Lung (tissue), 12 donors: Measurements from ENCODE around the gene MYL6B. TPM values are rescaled to one million over a fixed set of nuclear protein-coding genes. Genes with fewer than 3 reads are reported as not detected.
A peak's percentile ranks its signal among the peaks of the same experiment; 100 is the strongest.

Source experiments
- ATAC-seq: fragments of 200-7000 bp; cut with Tn5 transposase; one replicate; pipeline ENCODE4 v1.9.1; 2020; ENCODE audit warnings: moderate number of reproducible peaks; ENCODE audit not compliant: insufficient read depth, low FRiP score
- DNase-seq, 3 donors: peaks; one replicate each; pipeline ENCODE4 v3.0.0-alpha.2; 2013 to 2017
- H3K27ac ChIP-seq, 2 donors: one replicate each; pipeline ENCODE4 v1.5.1; 2013; ENCODE audit warnings: mild to moderate bottlenecking in 2 of 2, moderate library complexity in 2 of 2, control low read depth in 1 of 2, inconsistent platforms in 1 of 2, low read depth in 1 of 2, low read length in 1 of 2
- H3K27me3 ChIP-seq, 3 donors: one replicate each; pipeline ENCODE4 v1.5.1; 2013; ENCODE audit warnings: low read length in 2 of 3; ENCODE audit not compliant: control insufficient read depth in 3 of 3, insufficient read depth in 3 of 3
- H3K36me3 ChIP-seq, 4 donors: one replicate each; pipeline ENCODE4 v1.5.1; 2013; ENCODE audit warnings: low read length in 4 of 4, mild to moderate bottlenecking in 1 of 4, moderate library complexity in 1 of 4; ENCODE audit not compliant: control insufficient read depth in 4 of 4, insufficient read depth in 4 of 4
- H3K4me1 ChIP-seq, 5 donors: one replicate each; pipeline ENCODE4 v1.5.1; 2013; ENCODE audit warnings: low read length in 5 of 5, mild to moderate bottlenecking in 2 of 5, moderate library complexity in 1 of 5; ENCODE audit not compliant: control insufficient read depth in 5 of 5, insufficient read depth in 5 of 5
- H3K4me3 ChIP-seq: one replicate; pipeline ENCODE4 v1.5.1; 2013; ENCODE audit warnings: mild to moderate bottlenecking, control low read depth, moderate library complexity
- H3K9ac ChIP-seq, 2 donors: one replicate each; pipeline ENCODE4 v1.5.1; 2013; ENCODE audit warnings: low read length in 2 of 2, control low read depth in 1 of 2; ENCODE audit not compliant: insufficient read depth in 1 of 2
- H3K9me3 ChIP-seq, 4 donors: one replicate each; pipeline ENCODE4 v1.5.1; 2013; ENCODE audit warnings: low read length in 3 of 4, mild to moderate bottlenecking in 1 of 4, moderate library complexity in 1 of 4; ENCODE audit not compliant: control insufficient read depth in 4 of 4, insufficient read depth in 3 of 4
- CTCF ChIP-seq: IDR thresholded peaks from 2 replicates; pipeline ENCODE4 v1.5.1; 2012; ENCODE audit warnings: mild to moderate bottlenecking; ENCODE audit errors: control extremely low read depth, extremely low read depth
- WGBS, 2 donors: extraction: QIAGEN DNeasy Blood & Tissue Kit; methylation state at CpG; one replicate each; pipeline ENCODE4 v1.1.7; 2013; 5-methylcytosine and 5-hydroxymethylcytosine counted together
- polyA plus RNA-seq, 2 donors: library from polyadenylated mRNA; stranded (reverse); fragments of 200-250 nt; gene quantifications; one replicate each; pipeline ENCODE4 v1.2.1, GENCODE V29; 2013
- total RNA-seq, 2 donors: library from RNA; depleted of rRNA in 1 of 2; stranded (reverse); fragments of >200 nt in 1 of 2; gene quantifications; one replicate each; pipeline ENCODE4 v1.2.1, GENCODE V29; 2014 to 2021
- donor health status: control.
- donor health status: control.
- donor health status: Bipolar disorder and iron deficiency.
- donor health status: healthy.
- donor health status: DM: yes; HTN: yes; CAD: no.

Gene MYL6B
- total and polyA plus RNA-seq, 4 donors = 20.7 to 46.1 (median 39.7) TPM

- Histone ChIP-seq H3K9me3 (no peaks in the 10 kb centered on the region), H3K36me3 (peaks cover 14 to 41% (median 32%) of the 10 kb centered on the region in 4 donors), H3K4me3 (no peak overlapping the region), H3K27me3 (no peaks in the 10 kb centered on the region), H3K4me1 (peaks cover 0 to 27% (median 12%) of the 10 kb centered on the region in 5 donors), H3K9ac (no peak overlapping the region), H3K27ac (peak overlapping the region in 1 of 2 donors; percentile 35)
- no peak for ATAC-seq
- 60 to 66% methylated on average over 22 of the region's 22 CpGs for WGBS, 2 donors
- no peak for DNase-seq
- TF ChIP-seq CTCF = no peak
These were observed 22.4 kb upstream of the MYL6B start for GRCh38 chr12:56129942-56130495.

GRCh38 chr12:56130876-56131275 is 21.5 kb upstream of the MYL6B start:
- Histone ChIP-seq H3K4me3 (no peak overlapping the region), H3K4me1 (peaks cover 0 to 24% (median 12%) of the 10 kb centered on the region in 5 donors), H3K9me3 (no peaks in the 10 kb centered on the region), H3K9ac (no peak overlapping the region), H3K27ac (no peak overlapping the region), H3K36me3 (peaks cover 14 to 41% (median 32%) of the 10 kb centered on the region in 4 donors), H3K27me3 (no peaks in the 10 kb centered on the region)
- no peak for TF ChIP-seq CTCF
- ATAC-seq (no peak), DNase-seq (no peak)
- WGBS, 2 donors = 84 to 99% methylated on average over 4 of the region's 4 CpGs

GRCh38 chr12:56134897-56135296 is 17.5 kb upstream of the MYL6B start:
- Histone ChIP-seq H3K27me3 (no peaks in the 10 kb centered on the region), H3K27ac (no peak overlapping the region), H3K36me3 (peaks cover 24 to 65% (median 62%) of the 10 kb centered on the region in 4 donors), H3K9ac (no peak overlapping the region), H3K9me3 (no peaks in the 10 kb centered on the region), H3K4me1 (peaks cover 0 to 3% (median 0%) of the 10 kb centered on the region in 5 donors), H3K4me3 (no peak overlapping the region)
- ATAC-seq (no peak), DNase-seq (no peak)
- WGBS, 2 donors = 96 to 97% methylated on average over 6 of the region's 6 CpGs
- no peak for TF ChIP-seq CTCF
